GM20431 (cell line): Measurements from ENCODE around the gene NAPG.
"Not testable (repeated sequence)": the region's sequence is repeated elsewhere in the genome, so short reads cannot be mapped to it uniquely, and the experiment has no call there.

ENCODE experiments used
- in situ Hi-C: fragments of 300-500 bp; cut with MseI, MboI; formaldehyde crosslinking; loops from one replicate; pipeline ENCODE4 v1.15.0; 2020; ENCODE audit warnings: low sequenced_read_pairs; ENCODE audit not compliant: unreplicated experiment

Gene NAPG

GRCh38 chr18:10537765-10538164, 11.9 kb downstream of the NAPG start:
- in situ Hi-C loops, result no loop called here

GRCh38 chr18:10539124-10539523, 13.3 kb downstream of the NAPG start:
- in situ Hi-C loops, result not testable (repeated sequence)

DNA sequence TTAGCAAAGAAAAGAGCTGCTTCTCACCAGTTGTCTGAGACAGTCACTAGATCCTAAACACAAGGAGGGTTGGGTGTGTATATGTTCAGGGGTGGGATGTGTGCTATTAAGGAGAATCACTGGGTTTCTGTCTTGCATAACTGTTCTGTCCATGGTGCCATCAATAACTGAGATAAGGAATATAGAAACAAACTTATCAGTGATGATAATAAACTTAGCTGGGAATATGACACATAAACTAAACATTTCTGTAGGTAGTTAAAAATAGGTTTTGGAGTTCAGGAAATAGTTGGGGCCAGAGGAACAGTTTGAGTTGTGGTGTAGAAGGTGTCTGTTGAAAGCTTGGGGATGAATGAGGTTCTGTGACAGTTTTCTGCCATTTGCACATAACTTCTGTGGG, 17.4 kb downstream of the NAPG start:
- in situ Hi-C loops, result no loop called here

GRCh38 chr18:10544093-10544748, 18.4 kb downstream of the NAPG start:
- in situ Hi-C loops, result no loop called here

- in situ Hi-C loops, result no loop called here
Measured at GRCh38 chr18:10546557-10547300, 20.9 kb downstream of the NAPG start.

DNA sequence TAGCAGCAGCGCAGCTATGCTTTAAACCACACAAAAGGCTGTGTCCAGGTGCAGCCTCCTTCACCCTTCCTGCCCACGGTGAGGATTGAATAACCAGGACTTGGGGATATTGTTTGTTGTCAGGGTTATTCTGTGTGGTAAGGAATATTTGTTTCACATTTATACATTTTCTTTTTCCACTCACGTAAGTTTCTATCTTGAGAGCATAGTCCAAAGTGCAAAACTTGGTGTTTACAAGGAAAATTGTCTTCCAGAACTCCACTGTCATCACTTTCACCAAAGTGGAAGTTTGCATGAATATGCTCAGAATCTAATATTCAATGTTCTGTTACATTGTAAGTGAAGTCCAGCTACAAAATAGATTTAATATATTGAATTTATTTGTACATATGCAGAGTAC, 26.4 kb downstream of the NAPG start:
- in situ Hi-C loops, result loop anchor here (25.0 kb wide), 1 partner anchor 610 kb away; no protein-coding TSS in a partner anchor

GRCh38 chr18:10556251-10556650, 30.4 kb downstream of the NAPG start:
- in situ Hi-C loops, result loop anchor here (25.0 kb wide), 1 partner anchor 606 kb away; no protein-coding TSS in a partner anchor

- in situ Hi-C loops, result loop anchor here (25.0 kb wide), 1 partner anchor 605 kb away; no protein-coding TSS in a partner anchor
Measured at GRCh38 chr18:10557085-10557677, 31.4 kb downstream of the NAPG start.

- in situ Hi-C loops, result loop anchor here (25.0 kb wide), 1 partner anchor 604 kb away; no protein-coding TSS in a partner anchor
Measured at GRCh38 chr18:10558243-10558966, 32.6 kb downstream of the NAPG start.

GRCh38 chr18:10558967-10559298, 33.1 kb downstream of the NAPG start:
- in situ Hi-C loops, result loop anchor here (25.0 kb wide), 1 partner anchor 603 kb away; no protein-coding TSS in a partner anchor

DNA sequence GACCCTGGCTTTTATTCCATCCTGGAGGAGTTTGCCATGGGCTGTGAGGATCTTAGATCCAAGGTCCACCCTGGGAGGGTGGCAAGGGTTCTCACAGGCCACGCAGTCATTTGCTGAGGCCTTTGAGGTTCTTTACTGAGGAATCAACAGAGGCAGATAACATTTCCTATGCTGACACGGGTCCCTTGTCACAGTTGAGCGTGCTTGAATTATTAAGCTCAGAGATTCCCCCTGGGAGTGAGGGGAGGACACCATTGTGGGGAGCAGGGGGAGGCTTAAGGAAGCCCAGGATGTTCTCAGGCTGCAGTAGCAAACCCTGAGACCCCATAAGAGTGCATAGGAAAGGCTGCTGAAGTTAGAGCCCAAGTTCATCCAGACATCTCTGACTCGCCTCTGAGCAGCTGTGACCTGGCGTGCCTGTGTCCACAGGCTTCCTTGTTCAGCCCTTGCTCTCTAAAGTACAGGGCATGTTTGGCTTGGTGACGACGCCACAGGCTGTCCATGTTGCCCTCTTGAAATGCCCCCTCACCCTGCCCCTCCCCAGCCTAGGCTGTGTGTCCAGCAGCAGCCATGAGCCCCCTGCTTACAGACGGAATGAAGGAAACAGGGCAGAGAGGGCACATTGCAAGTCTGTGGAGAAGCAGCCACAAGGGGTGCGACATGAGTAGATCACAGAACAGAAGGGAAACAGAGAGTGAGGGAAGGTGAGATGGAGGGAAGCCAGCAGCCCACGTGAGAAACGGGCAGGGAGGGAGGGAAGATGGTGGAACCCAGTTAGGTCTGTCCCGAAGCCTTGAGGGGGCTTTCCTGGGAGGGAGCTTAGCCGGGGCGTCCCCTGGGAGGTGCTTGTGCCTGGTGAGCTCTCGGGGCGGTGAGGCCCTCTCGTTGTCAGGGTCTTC, 34.0 kb downstream of the NAPG start:
- in situ Hi-C loops, result loop anchor here (25.0 kb wide), 1 partner anchor 602 kb away; no protein-coding TSS in a partner anchor

DNA sequence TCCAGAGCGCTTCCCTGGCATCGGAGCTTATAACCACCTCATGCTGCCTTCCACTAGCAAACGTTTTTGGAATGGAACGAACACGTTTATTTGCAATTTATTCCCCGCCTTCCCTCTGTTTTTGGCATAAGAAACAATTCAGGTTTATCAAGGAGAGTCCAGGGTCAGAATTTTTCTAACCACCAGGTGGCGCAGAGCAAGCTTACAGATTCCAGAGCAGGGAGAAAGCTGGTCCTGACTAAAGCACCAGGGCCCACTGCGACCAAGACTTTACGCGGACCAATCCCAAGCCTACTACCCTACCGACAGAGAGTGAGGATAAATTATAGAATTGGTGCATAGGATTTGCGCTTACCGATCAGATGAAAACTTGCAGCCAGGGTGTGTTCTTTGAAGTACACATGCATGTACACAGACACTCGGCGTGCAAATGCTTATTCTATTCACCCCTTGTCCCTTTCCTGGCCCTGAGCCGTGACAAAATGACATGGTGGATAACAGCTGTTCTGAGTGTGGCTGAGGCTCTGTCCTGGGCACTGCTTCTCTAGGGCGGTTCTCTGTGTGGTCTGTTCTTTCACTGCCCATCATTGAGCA, 34.7 kb downstream of the NAPG start:
- in situ Hi-C loops, result loop anchor here (25.0 kb wide), 1 partner anchor 602 kb away; no protein-coding TSS in a partner anchor

DNA sequence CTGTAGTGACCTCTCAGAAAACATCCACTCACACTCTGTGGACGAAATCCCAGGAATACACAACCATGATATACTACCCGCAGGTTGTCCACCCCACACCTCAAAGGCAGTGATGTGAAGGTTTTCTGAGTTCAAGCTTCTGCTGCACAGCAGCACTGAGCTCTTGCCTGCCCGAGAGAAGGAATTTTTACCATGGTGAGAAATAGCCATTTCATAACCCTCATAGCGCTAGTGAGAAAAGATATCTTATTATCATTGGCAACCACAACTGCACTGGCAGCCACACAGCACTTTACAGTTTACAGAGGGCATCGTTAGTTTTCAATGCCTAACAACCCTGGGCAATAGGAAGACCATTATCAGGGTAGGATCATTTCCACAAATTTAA, 36.9 kb downstream of the NAPG start:
- in situ Hi-C loops, result loop anchor here (25.0 kb wide), 1 partner anchor 600 kb away; no protein-coding TSS in a partner anchor

DNA sequence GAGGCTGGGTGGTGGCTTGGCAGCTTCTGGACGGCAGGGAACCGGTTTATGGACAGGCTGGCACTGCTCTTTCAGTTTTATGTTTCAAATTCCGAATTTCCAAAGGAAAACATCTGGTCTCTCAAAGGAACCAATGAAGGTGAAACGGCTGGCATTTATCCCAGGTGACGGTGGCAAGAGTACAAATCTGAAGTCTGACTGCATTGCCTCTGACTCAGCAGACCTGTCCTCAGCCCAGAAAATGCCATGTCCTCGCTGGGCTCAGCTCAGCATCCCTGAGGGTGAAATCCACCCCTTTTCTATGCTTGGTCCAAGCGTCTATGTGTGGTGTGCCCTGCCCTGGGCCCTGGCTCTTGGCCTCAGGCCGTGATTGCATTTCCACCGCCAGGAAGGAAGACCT, 38.1 kb downstream of the NAPG start:
- in situ Hi-C loops, result loop anchor here (25.0 kb wide), 1 partner anchor 598 kb away; no protein-coding TSS in a partner anchor

GRCh38 chr18:10564975-10565773, 39.3 kb downstream of the NAPG start:
- in situ Hi-C loops, result loop anchor here (25.0 kb wide), 1 partner anchor 597 kb away; no protein-coding TSS in a partner anchor

DNA sequence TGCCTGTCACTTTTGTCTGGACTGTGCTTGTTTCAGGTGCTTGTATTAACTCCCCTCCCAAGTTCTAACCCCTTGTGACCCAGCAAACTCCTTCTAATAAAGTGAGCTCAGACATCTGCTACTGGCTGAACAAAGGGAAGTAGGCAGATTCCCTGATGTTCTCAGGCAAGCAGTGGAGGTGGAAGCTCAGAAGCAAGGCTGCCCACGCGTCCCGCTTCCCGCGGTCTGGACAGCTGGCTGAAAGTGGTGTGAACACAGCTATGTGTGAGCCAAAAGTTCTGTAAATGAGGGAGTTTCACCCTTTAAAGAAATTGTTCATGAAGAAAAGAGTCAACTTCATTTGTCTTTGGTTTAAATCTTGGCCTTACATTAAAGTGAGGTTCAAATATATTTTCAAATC, 40.0 kb downstream of the NAPG start:
- in situ Hi-C loops, result loop anchor here (25.0 kb wide), 1 partner anchor 596 kb away; no protein-coding TSS in a partner anchor

DNA sequence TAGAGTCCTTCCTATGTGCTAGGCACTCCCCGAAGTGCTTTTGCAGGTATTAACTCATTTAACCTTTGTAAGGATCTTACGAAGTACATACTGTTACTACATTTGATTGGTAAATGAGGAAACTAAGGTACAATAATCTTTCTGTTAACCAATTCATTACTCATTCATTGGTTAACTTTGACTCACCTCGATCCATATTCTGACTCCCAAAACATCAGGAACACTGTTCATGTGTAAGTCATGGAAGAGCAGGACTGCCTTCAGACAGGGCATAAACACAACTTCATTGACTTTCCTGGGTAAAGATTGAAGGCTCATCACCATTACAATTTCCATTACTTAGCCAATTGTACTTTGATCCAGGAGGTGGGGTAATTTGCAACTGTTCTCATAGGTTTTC, 40.6 kb downstream of the NAPG start:
- in situ Hi-C loops, result loop anchor here (25.0 kb wide), 1 partner anchor 596 kb away; no protein-coding TSS in a partner anchor

DNA sequence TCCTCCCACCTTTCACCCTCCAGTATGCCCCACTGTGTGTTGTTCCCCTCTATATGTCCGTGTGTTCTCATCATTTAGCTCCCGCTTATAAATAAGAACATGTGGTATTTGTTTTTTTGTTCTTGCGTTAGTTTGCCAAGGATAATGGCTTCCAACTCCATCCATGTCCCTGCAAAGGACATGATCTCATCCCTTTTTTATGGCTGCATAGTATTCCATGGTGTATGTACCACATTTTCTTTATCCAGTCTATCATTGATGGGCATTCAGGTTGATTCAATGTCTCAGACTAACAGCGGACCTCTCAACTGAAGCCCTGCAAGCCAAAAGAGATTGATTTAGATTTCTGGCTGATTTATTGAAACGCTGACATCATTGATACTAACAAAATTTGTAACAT, 44.1 kb downstream of the NAPG start:
- in situ Hi-C loops, result loop anchor here (25.0 kb wide), 1 partner anchor 592 kb away; no protein-coding TSS in a partner anchor
